Measurements from ENCODE around the gene PDE4D. TPM values are rescaled to one million over a fixed set of nuclear protein-coding genes. Genes with fewer than 3 reads are reported as not detected.

The PDE4D gene
- total RNA-seq, 2 experiments from 2014 or later, result 40.5 to 41.2 TPM

GRCh38 chr5:59569158-59569557 lies 324.4 kb downstream of the PDE4D start:
- no peaks in the 10 kb centered on the region for H3K36me3 Mint-ChIP-seq (ENCODE audit: low read depth)
- peaks cover 4% of the 10 kb centered on the region for H3K27me3 Mint-ChIP-seq (ENCODE audit: low read depth)
- H3K9me3 Mint-ChIP-seq, result no peaks in the 10 kb centered on the region
- H3K27ac Mint-ChIP-seq, result no peak overlapping the region
- intact Hi-C loops (cut with micrococcal nuclease), result no loop called here
- DNase-seq, result no peak
- CTCF ChIA-PET, result no interaction called here
- no peaks in the 10 kb centered on the region for H3K4me1 Mint-ChIP-seq (ENCODE audit: low read depth)
- no peak overlapping the region for H3K4me3 Mint-ChIP-seq

- no peak overlapping the region for H3K27ac Mint-ChIP-seq
- CTCF ChIA-PET, result no interaction called here
- no peaks in the 10 kb centered on the region for H3K4me1 Mint-ChIP-seq (ENCODE audit: low read depth)
Observed at GRCh38 chr5:59568161-59568560, 325.4 kb downstream of the PDE4D start.

GRCh38 chr5:59565551-59565950 lies 328.0 kb downstream of the PDE4D start:
- Mint-ChIP-seq H3K4me1 (ENCODE audit: low read depth) (no peaks in the 10 kb centered on the region), H3K4me3 (no peak overlapping the region), H3K27ac (no peak overlapping the region), H3K36me3 (ENCODE audit: low read depth) (no peaks in the 10 kb centered on the region), H3K27me3 (ENCODE audit: low read depth) (peaks cover 2% of the 10 kb centered on the region), H3K9me3 (no peaks in the 10 kb centered on the region)
- DNase-seq, result no peak
- CTCF ChIA-PET, result no interaction called here
- intact Hi-C loops (cut with micrococcal nuclease), result no loop called here

More at GRCh38 chr5:59568161-59568560, 325.4 kb downstream of the PDE4D start:
- H3K4me3 Mint-ChIP-seq, result no peak overlapping the region
- intact Hi-C loops (cut with micrococcal nuclease), result no loop called here
- peaks cover under 1% of the 10 kb centered on the region for H3K27me3 Mint-ChIP-seq (ENCODE audit: low read depth)
- DNase-seq, result no peak
- H3K9me3 Mint-ChIP-seq, result no peaks in the 10 kb centered on the region
- H3K36me3 Mint-ChIP-seq (ENCODE audit: low read depth), result no peaks in the 10 kb centered on the region

- no peaks in the 10 kb centered on the region for H3K36me3 Mint-ChIP-seq (ENCODE audit: low read depth)
- H3K27ac Mint-ChIP-seq, result no peak overlapping the region
- intact Hi-C loops (cut with micrococcal nuclease), result no loop called here
Observed at GRCh38 chr5:59564895-59565294, 328.6 kb downstream of the PDE4D start.

GRCh38 chr5:59562756-59563389 lies 330.7 kb downstream of the PDE4D start:
- Mint-ChIP-seq H3K9me3 (no peaks in the 10 kb centered on the region), H3K4me3 (no peak overlapping the region), H3K4me1 (ENCODE audit: low read depth) (no peaks in the 10 kb centered on the region), H3K36me3 (ENCODE audit: low read depth) (no peaks in the 10 kb centered on the region), H3K27me3 (ENCODE audit: low read depth) (peaks cover 2% of the 10 kb centered on the region), H3K27ac (no peak overlapping the region)
- intact Hi-C loops (cut with micrococcal nuclease), result no loop called here
- peak; percentile 13 for DNase-seq
- CTCF ChIA-PET, result no interaction called here

More at GRCh38 chr5:59564895-59565294, 328.6 kb downstream of the PDE4D start:
- H3K9me3 Mint-ChIP-seq, result no peaks in the 10 kb centered on the region
- no peak for DNase-seq
- H3K4me1 Mint-ChIP-seq (ENCODE audit: low read depth), result no peaks in the 10 kb centered on the region
- no peak overlapping the region for H3K4me3 Mint-ChIP-seq
- CTCF ChIA-PET, result no interaction called here
- peaks cover 2% of the 10 kb centered on the region for H3K27me3 Mint-ChIP-seq (ENCODE audit: low read depth)

GRCh38 chr5:59560553-59560952 lies 333.0 kb downstream of the PDE4D start:
- Mint-ChIP-seq H3K4me1 (ENCODE audit: low read depth) (no peaks in the 10 kb centered on the region), H3K27ac (no peak overlapping the region), H3K9me3 (no peaks in the 10 kb centered on the region), H3K36me3 (ENCODE audit: low read depth) (no peaks in the 10 kb centered on the region), H3K27me3 (ENCODE audit: low read depth) (peaks cover 2% of the 10 kb centered on the region), H3K4me3 (no peak overlapping the region)
- CTCF ChIA-PET, result no interaction called here
- DNase-seq, result no peak
- intact Hi-C loops (cut with micrococcal nuclease), result no loop called here

- Mint-ChIP-seq H3K4me3 (no peak overlapping the region), H3K36me3 (ENCODE audit: low read depth) (no peaks in the 10 kb centered on the region), H3K27me3 (ENCODE audit: low read depth) (peaks cover 2% of the 10 kb centered on the region), H3K27ac (no peak overlapping the region), H3K4me1 (ENCODE audit: low read depth) (no peaks in the 10 kb centered on the region), H3K9me3 (no peaks in the 10 kb centered on the region)
- no peak for DNase-seq
- CTCF ChIA-PET, result no interaction called here
- intact Hi-C loops (cut with micrococcal nuclease), result no loop called here
Observed at GRCh38 chr5:59559847-59560246, 333.7 kb downstream of the PDE4D start.

GRCh38 chr5:59559323-59559722 lies 334.2 kb downstream of the PDE4D start:
- peaks cover 2% of the 10 kb centered on the region for H3K27me3 Mint-ChIP-seq (ENCODE audit: low read depth)
- no peak for DNase-seq
- CTCF ChIA-PET, result no interaction called here
- no peak overlapping the region for H3K4me3 Mint-ChIP-seq
- H3K4me1 Mint-ChIP-seq (ENCODE audit: low read depth), result no peaks in the 10 kb centered on the region
- H3K9me3 Mint-ChIP-seq, result no peaks in the 10 kb centered on the region
- no peaks in the 10 kb centered on the region for H3K36me3 Mint-ChIP-seq (ENCODE audit: low read depth)
- intact Hi-C loops (cut with micrococcal nuclease), result no loop called here
- no peak overlapping the region for H3K27ac Mint-ChIP-seq

GRCh38 chr5:59558501-59558900 lies 335.0 kb downstream of the PDE4D start:
- intact Hi-C loops (cut with micrococcal nuclease), result no loop called here
- no peak for DNase-seq
- Mint-ChIP-seq H3K4me3 (no peak overlapping the region), H3K27ac (no peak overlapping the region), H3K27me3 (ENCODE audit: low read depth) (peaks cover 2% of the 10 kb centered on the region), H3K4me1 (ENCODE audit: low read depth) (no peaks in the 10 kb centered on the region), H3K36me3 (ENCODE audit: low read depth) (no peaks in the 10 kb centered on the region), H3K9me3 (no peaks in the 10 kb centered on the region)
- CTCF ChIA-PET, result no interaction called here

GRCh38 chr5:59557572-59557971 lies 336.0 kb downstream of the PDE4D start:
- no peaks in the 10 kb centered on the region for H3K36me3 Mint-ChIP-seq (ENCODE audit: low read depth)
- H3K27me3 Mint-ChIP-seq (ENCODE audit: low read depth), result peaks cover 2% of the 10 kb centered on the region
- H3K4me1 Mint-ChIP-seq (ENCODE audit: low read depth), result no peaks in the 10 kb centered on the region
- intact Hi-C loops (cut with micrococcal nuclease), result no loop called here
- no peaks in the 10 kb centered on the region for H3K9me3 Mint-ChIP-seq
- H3K4me3 Mint-ChIP-seq, result no peak overlapping the region
- DNase-seq, result no peak
- H3K27ac Mint-ChIP-seq, result no peak overlapping the region
- CTCF ChIA-PET, result no interaction called here

- intact Hi-C loops (cut with micrococcal nuclease), result no loop called here
- H3K9me3 Mint-ChIP-seq, result no peaks in the 10 kb centered on the region
- CTCF ChIA-PET, result no interaction called here
- H3K27me3 Mint-ChIP-seq (ENCODE audit: low read depth), result no peaks in the 10 kb centered on the region
- no peak overlapping the region for H3K27ac Mint-ChIP-seq
- H3K4me3 Mint-ChIP-seq, result no peak overlapping the region
- no peak for DNase-seq
- H3K4me1 Mint-ChIP-seq (ENCODE audit: low read depth), result no peaks in the 10 kb centered on the region
- H3K36me3 Mint-ChIP-seq (ENCODE audit: low read depth), result no peaks in the 10 kb centered on the region
Observed at GRCh38 chr5:59555596-59555995, 337.9 kb downstream of the PDE4D start.

GRCh38 chr5:59554501-59554900 lies 339.0 kb downstream of the PDE4D start:
- Mint-ChIP-seq H3K9me3 (no peaks in the 10 kb centered on the region), H3K36me3 (ENCODE audit: low read depth) (no peaks in the 10 kb centered on the region), H3K4me1 (ENCODE audit: low read depth) (no peaks in the 10 kb centered on the region), H3K4me3 (no peak overlapping the region), H3K27me3 (ENCODE audit: low read depth) (no peaks in the 10 kb centered on the region), H3K27ac (no peak overlapping the region)
- no peak for DNase-seq
- CTCF ChIA-PET, result interaction anchor here (0.6 kb wide), 1 partner anchor 9 kb away, joined by 5 read pairs; no protein-coding TSS in a partner anchor
- intact Hi-C loops (cut with micrococcal nuclease), result no loop called here

GRCh38 chr5:59553992-59554391 lies 339.5 kb downstream of the PDE4D start:
- CTCF ChIA-PET, result no interaction called here
- DNase-seq, result no peak
- no peak overlapping the region for H3K4me3 Mint-ChIP-seq
- H3K27ac Mint-ChIP-seq, result no peak overlapping the region
- H3K36me3 Mint-ChIP-seq (ENCODE audit: low read depth), result no peaks in the 10 kb centered on the region
- no peaks in the 10 kb centered on the region for H3K9me3 Mint-ChIP-seq
- intact Hi-C loops (cut with micrococcal nuclease), result no loop called here
- no peaks in the 10 kb centered on the region for H3K27me3 Mint-ChIP-seq (ENCODE audit: low read depth)
- H3K4me1 Mint-ChIP-seq (ENCODE audit: low read depth), result no peaks in the 10 kb centered on the region
